Bronchial epithelial cell (primary cell): Measurements from ENCODE around the gene PPP1CA. TPM values are rescaled to one million over a fixed set of nuclear protein-coding genes. Genes with fewer than 3 reads are reported as not detected.

ENCODE experiments used
- DNase-seq: peaks from one replicate; pipeline ENCODE4 v3.0.0-alpha.2; 2010; ENCODE audit warnings: low read depth
- FAIRE-seq: peaks from 2 replicates; lab custom pipeline; 2011; peaks lifted over from hg19 to GRCh38; lab: Jason Lieb, UNC
- H3K27me3 ChIP-seq: 2 replicates; pipeline ENCODE4 v1.5.1; 2011; ENCODE audit warnings: low read length; ENCODE audit not compliant: control insufficient read depth, insufficient read depth
- H3K36me3 ChIP-seq: 2 replicates; pipeline ENCODE4 v1.5.1; 2011; ENCODE audit warnings: low read length; ENCODE audit not compliant: control insufficient read depth, insufficient read depth
- H3K4me3 ChIP-seq: 2 replicates; pipeline ENCODE4 v1.5.1; 2011; ENCODE audit warnings: mild to moderate bottlenecking, low read depth, low read length, control low read depth
- total RNA-seq: library from RNA; depleted of rRNA; stranded (reverse); fragments of >200 nt; gene quantifications from 2 replicates; pipeline ENCODE4 v1.2.1, GENCODE V29; 2014
- TF ChIP-seq, protein P1 (sequence below): IDR thresholded peaks from 2 replicates; pipeline ENCODE4 v1.5.1; 2011; ENCODE audit warnings: mild to moderate bottlenecking, moderate library complexity, low read length, control low read depth, inconsistent platforms; ENCODE audit not compliant: insufficient read depth, severe bottlenecking

PPP1CA gene
- total RNA-seq, 1 donor from 2014 or later, result 209 TPM

DNA sequence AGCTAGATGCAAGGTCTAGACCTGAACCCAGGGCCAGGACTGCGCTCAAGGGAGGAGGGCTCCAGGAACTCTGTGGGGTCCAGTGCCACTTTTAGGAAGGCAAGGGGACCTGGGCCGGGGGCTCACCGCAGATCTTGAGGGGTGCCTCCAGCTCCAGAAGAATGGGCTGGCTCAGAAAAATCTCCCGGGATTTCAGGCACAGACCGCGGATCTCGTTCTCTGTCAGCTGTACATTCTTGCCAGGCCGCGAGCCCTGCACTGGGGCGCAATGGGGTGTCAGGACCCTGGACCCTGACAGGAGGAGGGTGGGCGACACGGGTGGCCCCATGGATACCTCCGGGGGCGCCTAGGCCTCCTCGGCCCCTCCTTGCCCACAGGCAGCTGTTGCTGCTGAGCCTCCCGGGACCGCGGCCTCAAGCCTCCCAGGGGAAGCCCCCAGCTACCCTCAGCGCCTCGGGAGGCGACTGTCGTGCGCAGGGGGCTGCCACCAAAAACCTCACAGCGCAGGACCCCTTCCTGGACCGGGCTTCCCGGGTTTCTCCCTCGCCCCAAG is 640 bp downstream of the PPP1CA start:
- Histone ChIP-seq H3K36me3 (peaks cover 23% of the 10 kb centered on the region), H3K27me3 (no peaks in the 10 kb centered on the region), H3K4me3 (peak overlapping the region; percentile 94)
- DNase-seq (no peak), FAIRE-seq (no peak)
- TF ChIP-seq, protein P1, sequence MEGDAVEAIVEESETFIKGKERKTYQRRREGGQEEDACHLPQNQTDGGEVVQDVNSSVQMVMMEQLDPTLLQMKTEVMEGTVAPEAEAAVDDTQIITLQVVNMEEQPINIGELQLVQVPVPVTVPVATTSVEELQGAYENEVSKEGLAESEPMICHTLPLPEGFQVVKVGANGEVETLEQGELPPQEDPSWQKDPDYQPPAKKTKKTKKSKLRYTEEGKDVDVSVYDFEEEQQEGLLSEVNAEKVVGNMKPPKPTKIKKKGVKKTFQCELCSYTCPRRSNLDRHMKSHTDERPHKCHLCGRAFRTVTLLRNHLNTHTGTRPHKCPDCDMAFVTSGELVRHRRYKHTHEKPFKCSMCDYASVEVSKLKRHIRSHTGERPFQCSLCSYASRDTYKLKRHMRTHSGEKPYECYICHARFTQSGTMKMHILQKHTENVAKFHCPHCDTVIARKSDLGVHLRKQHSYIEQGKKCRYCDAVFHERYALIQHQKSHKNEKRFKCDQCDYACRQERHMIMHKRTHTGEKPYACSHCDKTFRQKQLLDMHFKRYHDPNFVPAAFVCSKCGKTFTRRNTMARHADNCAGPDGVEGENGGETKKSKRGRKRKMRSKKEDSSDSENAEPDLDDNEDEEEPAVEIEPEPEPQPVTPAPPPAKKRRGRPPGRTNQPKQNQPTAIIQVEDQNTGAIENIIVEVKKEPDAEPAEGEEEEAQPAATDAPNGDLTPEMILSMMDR, result no peak

DNA sequence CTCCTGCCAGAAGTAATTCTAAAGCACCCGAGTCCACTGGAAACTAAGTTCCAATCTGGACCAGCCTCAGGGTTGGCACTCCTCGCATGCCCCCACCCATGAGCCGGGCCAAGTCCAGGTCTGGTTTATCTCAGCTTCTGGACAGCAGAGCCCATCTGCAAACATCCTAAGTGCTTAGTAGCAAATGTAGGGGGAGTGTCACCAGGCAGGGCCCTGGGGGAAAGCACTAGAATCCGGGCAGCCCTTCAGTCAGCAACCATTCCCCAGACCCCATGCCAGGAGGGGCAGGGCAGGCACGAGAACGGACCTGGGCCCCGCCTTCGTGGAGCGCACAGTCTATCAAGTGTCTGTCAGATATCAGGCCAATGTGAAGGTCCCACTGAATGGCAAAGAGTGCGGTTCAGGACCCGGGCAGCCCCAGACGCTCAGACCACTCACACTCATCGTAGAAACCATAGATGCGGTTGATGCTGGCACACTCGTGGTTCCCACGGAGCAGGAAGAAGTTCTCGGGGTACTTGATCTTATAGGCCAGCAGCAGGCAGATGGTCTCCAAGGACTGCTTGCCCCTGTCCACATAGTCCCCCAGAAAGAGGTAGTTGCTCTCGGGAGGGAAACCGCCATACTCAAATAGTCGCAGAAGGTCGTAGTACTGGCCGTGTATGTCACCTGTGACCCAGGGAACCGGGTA is 1.3 kb downstream of the PPP1CA start:
- no peak for DNase-seq
- H3K27me3 ChIP-seq, result no peaks in the 10 kb centered on the region
- FAIRE-seq, result no peak
- H3K4me3 ChIP-seq, result peak overlapping the region; percentile 94
- TF ChIP-seq, protein P1, result no peak
- peaks cover 23% of the 10 kb centered on the region for H3K36me3 ChIP-seq

DNA sequence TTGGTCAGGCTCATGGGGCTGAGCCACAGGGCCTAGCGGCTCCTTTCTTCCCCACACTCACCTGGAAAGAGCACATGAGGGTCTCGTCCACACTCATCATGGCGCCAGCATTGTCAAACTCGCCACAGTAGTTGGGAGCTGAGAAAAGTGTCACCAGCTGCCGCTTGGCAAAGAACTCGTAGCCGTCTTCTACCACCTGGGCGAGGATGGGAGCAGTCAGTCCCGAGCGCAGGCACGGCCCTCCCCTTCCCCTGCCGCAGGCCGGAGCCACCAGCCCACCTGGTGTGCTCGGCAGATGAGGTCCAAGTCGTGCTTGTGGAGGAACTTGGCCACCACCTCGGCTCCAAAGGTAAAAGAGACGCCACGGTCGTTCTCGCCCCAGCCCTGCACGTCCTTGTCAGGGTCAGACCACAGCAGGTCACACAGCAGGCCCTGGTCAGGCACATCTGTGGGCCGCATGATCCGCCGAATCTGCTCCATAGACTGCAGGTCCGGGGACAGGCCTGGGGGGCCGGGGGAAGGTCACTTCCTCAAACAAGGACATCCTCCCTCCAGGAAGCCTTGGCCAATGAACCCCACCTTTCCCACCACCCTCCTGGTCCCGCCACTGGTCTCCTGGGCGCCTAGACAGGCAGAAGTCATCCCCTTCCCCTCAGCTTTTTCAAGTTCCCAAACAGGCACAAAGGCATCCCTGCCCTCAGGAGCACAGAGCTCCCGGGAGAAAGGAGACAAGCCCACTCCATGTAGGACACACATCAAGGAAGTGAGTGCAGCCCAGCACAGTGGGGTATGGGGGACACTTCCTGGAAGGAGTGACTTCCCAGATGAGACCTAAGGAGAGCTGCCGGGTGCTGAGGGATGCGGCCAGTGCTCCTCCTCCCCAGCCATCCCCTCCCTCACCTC is 2.7 kb downstream of the PPP1CA start:
- DNase-seq (no peak), FAIRE-seq (no peak)
- Histone ChIP-seq H3K27me3 (no peaks in the 10 kb centered on the region), H3K36me3 (peaks cover 23% of the 10 kb centered on the region), H3K4me3 (no peak overlapping the region)
- TF ChIP-seq, protein P1, result no peak

DNA sequence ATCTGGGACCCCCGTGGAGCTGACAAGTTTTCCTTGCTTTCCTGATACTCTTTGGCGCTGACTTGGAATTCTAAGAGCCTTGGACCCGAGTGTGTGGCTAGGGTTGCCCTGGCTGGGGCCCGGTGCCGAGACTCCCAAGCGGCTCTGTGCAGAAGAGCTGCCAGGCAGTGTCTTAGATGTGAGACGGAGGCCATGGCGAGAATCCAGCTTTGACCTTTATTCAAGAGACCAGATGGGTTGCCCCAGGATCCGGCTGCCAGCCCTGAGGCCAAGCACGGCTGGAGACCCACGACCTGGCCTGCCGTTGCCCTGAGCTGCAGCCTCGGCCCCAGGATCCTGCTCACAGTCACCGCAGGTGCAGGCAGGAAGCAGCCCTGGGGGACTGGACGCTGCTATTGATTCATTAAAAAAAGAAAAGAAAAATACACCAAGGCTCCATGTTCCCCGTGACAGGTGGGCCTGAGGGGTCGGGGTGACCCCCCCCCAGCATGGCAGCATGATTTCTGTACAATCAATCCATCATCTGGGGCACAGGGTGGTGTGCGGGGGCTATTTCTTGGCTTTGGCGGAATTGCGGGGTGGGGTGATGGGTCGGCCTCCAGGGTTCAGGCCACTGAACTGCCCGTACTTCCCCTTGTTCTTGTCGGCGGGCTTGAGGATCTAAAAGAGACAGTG is 3.5 kb downstream of the PPP1CA start:
- TF ChIP-seq, protein P1, result no peak
- H3K36me3 ChIP-seq, result peaks cover 24% of the 10 kb centered on the region
- no peak overlapping the region for H3K4me3 ChIP-seq
- DNase-seq (no peak), FAIRE-seq (no peak)
- H3K27me3 ChIP-seq, result no peaks in the 10 kb centered on the region

DNA sequence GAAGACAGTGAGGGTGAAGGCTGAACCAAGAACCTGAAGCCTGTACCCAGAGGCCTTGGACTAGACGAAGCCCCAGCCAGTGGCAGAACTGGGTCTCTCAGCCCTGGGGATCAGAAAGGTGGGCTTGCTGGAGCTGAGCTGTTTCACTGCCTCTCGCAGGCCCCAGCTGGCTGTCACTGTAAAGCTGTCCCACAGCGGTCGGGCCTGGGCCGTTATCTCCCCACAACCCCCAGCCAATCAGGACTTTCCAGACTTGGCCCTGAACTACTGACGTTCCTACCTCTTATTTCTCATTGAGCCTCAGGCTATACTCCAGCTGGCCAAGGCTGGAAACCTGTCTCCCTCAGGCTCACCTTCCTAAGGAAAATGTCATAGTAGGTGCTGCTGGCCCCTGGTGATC is 4.1 kb downstream of the PPP1CA start:
- TF ChIP-seq, protein P1, result no peak
- FAIRE-seq (no peak), DNase-seq (no peak)
- Histone ChIP-seq H3K27me3 (no peaks in the 10 kb centered on the region), H3K36me3 (peaks cover 24% of the 10 kb centered on the region), H3K4me3 (no peak overlapping the region)
